ENCODE data around the gene HYKK. TPM values are rescaled to one million over a fixed set of nuclear protein-coding genes. Genes with fewer than 3 reads are reported as not detected.

HYKK gene
- total and polyA plus RNA-seq, 2 of the 13 experiments (the other 11 are each of a cell fraction or from before 2014, with no cell fraction given): 3.5 to 5.4 TPM

- H3K4me1 ChIP-seq (ENCODE audit: insufficient read depth, low read length): peaks cover 25% of the 10 kb centered on the region
- WGBS (ENCODE audit: low lambda C conversion rate): 60% methylated on average over 1 of the region's 1 CpG
- CTCF ChIA-PET (ENCODE audit: low intra/inter-chr PET ratio, low total read pairs): no interaction called here
- no peak for TF ChIP-seq ZBTB43 (CRISPR knock-in tag; conservative IDR thresholded peaks at IDR 0.05)
- TF ChIP-seq TBL1XR1 (IDR thresholded peaks at IDR 0.05; ENCODE audit: borderline replicate concordance, low read length, partially characterized antibody): no peak
- TF ChIP-seq, protein P1, sequence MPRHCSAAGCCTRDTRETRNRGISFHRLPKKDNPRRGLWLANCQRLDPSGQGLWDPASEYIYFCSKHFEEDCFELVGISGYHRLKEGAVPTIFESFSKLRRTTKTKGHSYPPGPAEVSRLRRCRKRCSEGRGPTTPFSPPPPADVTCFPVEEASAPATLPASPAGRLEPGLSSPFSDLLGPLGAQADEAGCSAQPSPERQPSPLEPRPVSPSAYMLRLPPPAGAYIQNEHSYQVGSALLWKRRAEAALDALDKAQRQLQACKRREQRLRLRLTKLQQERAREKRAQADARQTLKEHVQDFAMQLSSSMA (CRISPR knock-in tag; IDR thresholded peaks at IDR 0.05): no peak
- no peak for TF ChIP-seq FOSL2 (CRISPR knock-in tag; IDR thresholded peaks at IDR 0.05)
- TF ChIP-seq ZNF292 (CRISPR knock-in tag; IDR thresholded peaks at IDR 0.05; ENCODE audit: borderline replicate concordance, low read depth): no peak
- no peak for TF ChIP-seq ZBTB34 (CRISPR knock-in tag; IDR thresholded peaks at IDR 0.05)
- TF ChIP-seq, protein P2, sequence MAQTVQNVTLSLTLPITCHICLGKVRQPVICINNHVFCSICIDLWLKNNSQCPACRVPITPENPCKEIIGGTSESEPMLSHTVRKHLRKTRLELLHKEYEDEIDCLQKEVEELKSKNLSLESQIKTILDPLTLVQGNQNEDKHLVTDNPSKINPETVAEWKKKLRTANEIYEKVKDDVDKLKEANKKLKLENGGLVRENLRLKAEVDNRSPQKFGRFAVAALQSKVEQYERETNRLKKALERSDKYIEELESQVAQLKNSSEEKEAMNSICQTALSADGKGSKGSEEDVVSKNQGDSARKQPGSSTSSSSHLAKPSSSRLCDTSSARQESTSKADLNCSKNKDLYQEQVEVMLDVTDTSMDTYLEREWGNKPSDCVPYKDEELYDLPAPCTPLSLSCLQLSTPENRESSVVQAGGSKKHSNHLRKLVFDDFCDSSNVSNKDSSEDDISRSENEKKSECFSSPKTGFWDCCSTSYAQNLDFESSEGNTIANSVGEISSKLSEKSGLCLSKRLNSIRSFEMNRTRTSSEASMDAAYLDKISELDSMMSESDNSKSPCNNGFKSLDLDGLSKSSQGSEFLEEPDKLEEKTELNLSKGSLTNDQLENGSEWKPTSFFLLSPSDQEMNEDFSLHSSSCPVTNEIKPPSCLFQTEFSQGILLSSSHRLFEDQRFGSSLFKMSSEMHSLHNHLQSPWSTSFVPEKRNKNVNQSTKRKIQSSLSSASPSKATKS (CRISPR knock-in tag; IDR thresholded peaks at IDR 0.05): no peak
- no peak for TF ChIP-seq HNF4G (IDR thresholded peaks at IDR 0.05; ENCODE audit: borderline replicate concordance, low read depth, low read length)
- TF ChIP-seq HNF4G (CRISPR knock-in tag; IDR thresholded peaks at IDR 0.05; ENCODE audit: borderline replicate concordance, low read depth): no peak
- TF ChIP-seq CHD4 (IDR thresholded peaks at IDR 0.05; ENCODE audit: borderline replicate concordance, low read length): no peak
- TF ChIP-seq ZNF160 (CRISPR knock-in tag; IDR thresholded peaks at IDR 0.05): no peak
- no peak for TF ChIP-seq AKAP8 (CRISPR knock-in tag; IDR thresholded peaks at IDR 0.05)
- no peak for TF ChIP-seq ZNF280B (CRISPR knock-in tag; IDR thresholded peaks at IDR 0.05; ENCODE audit: borderline replicate concordance)
- TF ChIP-seq ZMYM2 (CRISPR knock-in tag; IDR thresholded peaks at IDR 0.05): no peak
- no peak overlapping the region for H3K27ac ChIP-seq (ENCODE audit: extremely low read length, insufficient read depth, low read length)
- no peaks in the 10 kb centered on the region; a peak in 1 of 5 replicates for H3K27me3 ChIP-seq (ENCODE audit: control insufficient read depth in 1 of 2, insufficient read depth in 2 of 2, low read length in 2 of 2)
- H3K36me3 ChIP-seq (replicated peaks in 1 of 2; ENCODE audit: control insufficient read depth in 1 of 2, insufficient read depth in 2 of 2, low read length in 2 of 2): peaks cover 0 to 5% of the 10 kb centered on the region in 2 experiments; a peak in 1 of 5 replicates
- no TSS peak for BruUV-seq (replicated peaks)
- DNase-seq (ENCODE audit: low spot score): no peak
- in situ Hi-C loops (cut with HindIII; ENCODE audit: extremely low pct_ligation_motif_present, low pct_unique_long_range_greater_than_20kb): no loop called here
- no peak for ATAC-seq
- no peak overlapping the region for H3K9ac ChIP-seq (ENCODE audit: insufficient read depth, low read depth, low read length)
- intact Hi-C loops (cut with micrococcal nuclease; ENCODE audit: unreplicated experiment): no loop called here
- H2AFZ ChIP-seq (ENCODE audit: low read length): no peak overlapping the region
- H4K20me1 ChIP-seq (ENCODE audit: insufficient read depth, low read length): no peaks in the 10 kb centered on the region
- H3K9me3 ChIP-seq (ENCODE audit: low read length): no peaks in the 10 kb centered on the region
- peaks cover 24% of the 10 kb centered on the region for H3K79me2 ChIP-seq (ENCODE audit: insufficient read depth, low read length)
- no peak overlapping the region for H3K4me3 ChIP-seq (replicated peaks in 1 of 3; ENCODE audit: insufficient read depth in 1 of 3, low read depth in 2 of 3, low read length in 3 of 3)
- no peak for FAIRE-seq
- H3K4me2 ChIP-seq (ENCODE audit: low read depth, low read length): no peak overlapping the region
- POLR2A ChIA-PET: interaction anchor here (1.2 kb wide), 1 partner anchor 27 kb away, joined by 3 read pairs; the partner anchor contains the start of gene CHRNA5
Measured at GRCh38 chr15:78538358-78538757, 31.0 kb downstream of the HYKK start.

Data from HepG2 (cell line).